ENCODE data around the gene TEX47.

- no peak for TF ChIP-seq GATA2 (IDR thresholded peaks at IDR 0.05; ENCODE audit: low read depth, low read length)
- no peak for TF ChIP-seq GATA3 (IDR thresholded peaks at IDR 0.05; ENCODE audit: low read depth, low read length)
These were observed 7.8 kb downstream of the TEX47 start for GRCh38 chr7:88787777-88788176.

Measured in SH-SY5Y (cell line).